GM19324 (cell line): ENCODE results near the gene MTG1.

Experiments used
- ATAC-seq: cut with Tn5 transposase; IDR thresholded peaks from one replicate; pipeline ENCODE4 v1.9.1; 2021; ENCODE audit warnings: mild to moderate bottlenecking, moderate library complexity; ENCODE audit not compliant: unreplicated experiment, low FRiP score

MTG1 gene, protein sequence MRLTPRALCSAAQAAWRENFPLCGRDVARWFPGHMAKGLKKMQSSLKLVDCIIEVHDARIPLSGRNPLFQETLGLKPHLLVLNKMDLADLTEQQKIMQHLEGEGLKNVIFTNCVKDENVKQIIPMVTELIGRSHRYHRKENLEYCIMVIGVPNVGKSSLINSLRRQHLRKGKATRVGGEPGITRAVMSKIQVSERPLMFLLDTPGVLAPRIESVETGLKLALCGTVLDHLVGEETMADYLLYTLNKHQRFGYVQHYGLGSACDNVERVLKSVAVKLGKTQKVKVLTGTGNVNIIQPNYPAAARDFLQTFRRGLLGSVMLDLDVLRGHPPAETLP

DNA sequence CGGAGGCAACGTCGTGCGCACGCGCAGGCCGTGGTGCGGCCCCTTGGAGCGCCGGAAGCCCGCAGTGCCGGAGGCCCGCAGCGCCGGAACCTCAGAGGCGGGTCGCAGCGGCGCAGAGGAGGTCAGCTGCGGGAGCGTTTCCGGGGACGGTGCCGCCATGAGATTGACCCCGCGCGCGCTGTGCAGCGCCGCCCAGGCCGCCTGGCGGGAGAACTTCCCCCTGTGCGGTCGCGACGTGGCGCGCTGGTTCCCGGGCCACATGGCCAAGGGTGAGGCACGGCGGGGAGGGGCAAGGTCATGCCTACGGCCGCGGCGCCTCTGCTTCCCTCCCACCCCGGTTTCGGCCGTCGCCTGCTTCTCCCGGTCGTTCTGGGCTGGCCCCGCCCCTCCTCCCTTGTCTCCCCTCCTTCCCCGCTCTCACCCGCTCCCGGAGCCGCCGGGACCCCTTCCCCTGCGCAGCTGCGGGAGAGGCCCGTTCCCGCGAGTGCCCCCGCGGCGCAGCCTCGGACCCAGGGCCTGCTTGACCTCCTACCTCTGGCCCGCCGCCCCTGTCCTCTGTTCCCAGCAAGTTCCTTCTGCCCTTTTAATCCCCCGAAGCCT is at the start of gene MTG1:
Gene MTG1 (plus strand): TSS at position 94 of the 600 bp plus-strand sequence. CDS start 64 bp downstream, at position 158.
- peak; percentile 80 for ATAC-seq

DNA sequence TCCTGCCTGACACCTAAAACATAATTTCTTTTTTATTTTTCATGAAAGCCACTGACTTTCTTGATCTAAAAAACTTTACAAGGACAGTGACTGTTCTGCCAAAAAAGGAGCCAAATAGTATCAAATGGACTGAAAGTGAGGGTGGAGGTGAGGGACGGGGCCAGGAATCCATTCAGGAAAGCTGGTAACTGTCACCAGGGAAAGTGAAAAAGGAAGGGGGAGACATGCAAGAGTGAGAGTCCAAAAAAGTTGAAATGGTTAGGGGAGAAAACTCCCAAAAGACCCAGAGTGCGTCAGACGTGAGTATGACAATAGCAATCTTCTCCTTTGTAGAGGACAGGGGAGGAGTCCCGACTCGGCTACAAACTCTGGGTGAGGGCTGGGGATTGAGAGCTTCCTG is 49.7 kb upstream of the MTG1 start:
- ATAC-seq = no peak

- no peak for ATAC-seq
Measured at GRCh38 chr10:133346413-133346812, 47.5 kb upstream of the MTG1 start.

DNA sequence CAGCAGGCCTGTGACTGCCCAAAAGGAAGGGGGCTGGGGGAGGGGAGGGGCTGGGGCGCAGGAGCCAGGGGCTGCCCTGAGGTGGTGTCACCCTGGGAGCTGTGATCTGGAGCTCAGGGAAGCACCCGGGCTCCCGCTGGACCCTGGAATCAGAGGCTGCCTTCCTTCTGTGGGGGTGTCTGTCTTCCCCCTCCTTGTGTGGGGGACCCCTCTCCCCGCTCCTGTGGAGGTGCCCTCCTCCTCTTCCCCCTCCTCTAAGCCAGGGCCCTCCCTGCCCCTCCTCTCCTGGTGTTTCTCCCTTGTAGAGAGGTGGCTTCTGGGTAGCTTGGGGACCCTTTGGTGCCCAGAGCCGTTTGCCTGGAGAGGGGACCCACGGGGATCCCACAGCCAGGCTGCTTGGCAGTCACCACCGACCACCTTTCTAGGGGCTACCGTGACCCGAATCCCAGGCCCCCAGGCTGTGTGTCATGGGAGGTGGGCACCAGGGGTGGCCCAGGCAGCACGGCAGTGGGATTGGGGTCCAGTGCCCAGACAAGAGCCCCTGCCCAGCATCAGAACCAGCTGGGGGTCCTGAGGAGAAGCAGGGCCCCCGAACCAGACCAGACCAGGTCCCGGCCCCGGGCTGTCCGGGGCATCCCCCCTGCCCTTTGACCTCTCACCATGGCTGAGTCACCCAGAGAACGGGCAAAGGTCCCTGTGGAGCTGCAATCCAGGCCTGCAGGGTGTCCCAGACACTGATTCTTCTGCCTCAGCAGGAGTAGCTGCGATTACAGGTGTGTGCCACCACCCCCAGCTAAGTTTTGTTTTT is 46.0 kb upstream of the MTG1 start:
- ATAC-seq = no peak

DNA sequence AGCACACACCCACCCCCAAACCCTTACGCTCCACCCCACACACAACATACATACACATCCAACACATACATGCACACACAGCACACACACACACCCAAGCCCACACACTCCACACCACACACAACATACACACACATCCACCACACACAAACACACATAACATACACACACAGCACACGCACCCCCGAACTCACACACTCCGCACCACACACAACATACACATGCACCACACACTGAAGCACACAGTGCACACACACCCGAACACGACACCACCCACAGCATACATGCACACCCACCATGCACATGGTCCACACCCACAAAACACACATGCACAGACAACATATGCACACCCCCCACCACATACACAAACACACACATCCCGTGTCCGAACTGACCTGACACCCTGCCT is 44.8 kb upstream of the MTG1 start:
- ATAC-seq = no peak

DNA sequence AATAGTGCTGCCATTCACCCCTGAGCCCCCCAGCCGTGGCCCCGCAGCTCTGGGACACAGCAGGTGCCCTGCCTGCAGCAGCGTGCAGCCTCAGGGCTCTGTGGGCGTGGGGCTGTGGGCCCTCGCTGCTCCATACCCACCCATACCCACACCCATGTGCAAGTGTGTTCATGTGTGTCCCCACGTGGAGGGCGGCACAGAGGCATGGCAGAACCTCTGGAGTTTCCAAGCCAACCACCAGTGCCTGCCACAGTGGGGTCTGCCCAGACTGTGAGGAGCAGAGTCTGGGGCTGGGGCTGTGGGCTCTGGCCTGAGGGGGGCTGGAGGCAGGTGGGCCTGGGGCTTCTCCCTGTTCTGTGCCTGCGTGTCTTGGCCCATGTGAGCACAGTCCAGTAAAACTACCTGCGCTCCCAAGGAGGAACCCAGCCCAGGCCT is 44.4 kb upstream of the MTG1 start:
- ATAC-seq = no peak

GRCh38 chr10:133350283-133350949 is 43.5 kb upstream of the MTG1 start:
- ATAC-seq = no peak

GRCh38 chr10:133350950-133351329 is 43.0 kb upstream of the MTG1 start:
- no peak for ATAC-seq

GRCh38 chr10:133351408-133352318 is 42.3 kb upstream of the MTG1 start:
- ATAC-seq = no peak

DNA sequence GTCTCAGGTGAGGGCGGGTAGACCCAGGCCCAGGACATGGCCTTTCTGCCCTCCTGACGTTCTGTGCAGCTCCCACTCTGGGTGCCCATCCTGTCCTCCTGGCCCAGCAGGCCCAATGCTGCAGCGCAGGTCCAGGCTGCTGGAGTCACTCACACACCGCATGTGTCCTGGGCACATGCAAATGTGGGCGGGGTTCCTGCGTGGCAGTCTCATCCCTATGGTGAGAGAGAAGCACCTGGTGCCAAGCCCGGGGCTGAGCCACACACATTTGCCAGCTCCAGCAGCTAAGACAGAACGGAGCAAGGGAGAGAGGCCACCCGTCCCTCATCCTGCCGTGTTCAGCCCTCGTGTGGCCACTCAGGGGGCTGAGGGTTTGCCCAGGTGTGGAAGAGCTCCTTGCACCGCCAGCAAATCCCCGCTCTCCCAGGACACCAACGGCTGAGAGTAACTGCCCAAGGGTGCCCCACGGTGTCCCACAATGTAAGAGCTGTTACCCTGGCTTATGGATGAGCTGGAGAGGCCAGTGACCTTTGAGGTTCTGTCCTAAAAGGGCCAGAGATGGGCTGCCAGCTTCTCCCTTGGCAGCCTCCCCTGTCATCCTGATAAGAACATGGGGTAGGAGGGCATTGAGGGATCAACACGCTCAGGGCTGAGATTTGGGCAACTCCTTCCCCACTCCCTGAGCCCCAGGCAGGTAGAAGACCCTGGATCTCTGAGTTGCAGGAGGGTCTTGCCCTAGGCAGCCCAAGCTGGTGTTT is 40.6 kb upstream of the MTG1 start:
- ATAC-seq = no peak

DNA sequence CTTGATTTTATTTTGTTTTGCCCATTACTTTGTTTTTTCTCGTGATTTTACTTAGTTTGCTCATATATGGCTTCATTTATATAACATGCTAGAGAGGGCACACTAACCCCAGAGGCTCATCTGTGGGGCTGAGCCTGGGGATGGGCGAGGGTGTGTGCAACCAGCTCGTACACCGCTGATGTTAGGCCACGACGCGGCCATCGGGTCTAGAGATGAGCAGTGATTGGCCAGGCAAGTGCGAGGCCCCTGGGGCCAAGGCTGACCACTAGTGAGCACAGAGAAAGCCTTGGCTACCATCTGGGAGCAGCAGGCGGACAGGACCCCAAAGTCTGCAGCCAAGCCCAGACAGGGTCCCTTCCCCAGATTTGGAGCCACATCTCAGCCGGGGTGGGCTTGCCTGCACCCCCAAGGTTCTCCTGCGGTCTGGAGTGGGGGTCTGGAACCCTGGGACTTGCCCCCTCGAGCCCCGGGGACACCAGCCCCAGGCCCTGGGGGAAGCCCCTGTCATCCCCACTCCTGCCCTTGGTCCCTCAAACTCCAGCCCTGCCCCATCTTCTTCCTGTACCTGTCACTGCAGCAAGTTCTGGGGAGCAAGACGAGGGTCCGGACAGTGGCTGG is 39.9 kb upstream of the MTG1 start:
- no peak for ATAC-seq

DNA sequence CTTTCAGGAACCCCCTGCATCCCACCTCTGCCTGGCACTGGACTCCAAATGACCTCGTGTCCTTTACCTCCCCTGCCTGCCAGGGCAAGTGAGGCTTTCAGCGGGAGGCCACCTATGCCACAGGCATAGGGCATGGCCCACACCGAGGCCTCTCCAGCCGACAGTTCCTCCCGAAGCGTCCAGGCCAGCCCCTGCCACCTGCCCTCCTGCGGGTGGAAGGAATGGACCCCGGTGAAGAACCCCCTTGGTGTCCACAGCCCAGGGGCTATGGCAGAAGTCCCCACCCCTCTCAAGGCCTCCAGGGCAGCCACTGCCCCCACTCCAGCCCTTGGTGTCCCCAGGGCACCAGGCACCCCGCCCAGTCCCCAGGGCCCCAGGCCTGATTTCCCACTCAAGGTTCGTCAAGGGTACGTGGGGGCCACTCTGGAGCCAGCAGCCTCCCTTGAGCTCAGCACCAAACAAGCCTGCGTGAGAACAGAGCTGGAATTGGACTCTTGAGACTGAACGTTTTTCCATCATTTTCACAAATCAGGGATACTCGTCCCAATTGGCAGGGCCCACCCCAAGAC is 39.2 kb upstream of the MTG1 start:
- no peak for ATAC-seq

- no peak for ATAC-seq
Measured at GRCh38 chr10:133355266-133355665, 38.7 kb upstream of the MTG1 start.

DNA sequence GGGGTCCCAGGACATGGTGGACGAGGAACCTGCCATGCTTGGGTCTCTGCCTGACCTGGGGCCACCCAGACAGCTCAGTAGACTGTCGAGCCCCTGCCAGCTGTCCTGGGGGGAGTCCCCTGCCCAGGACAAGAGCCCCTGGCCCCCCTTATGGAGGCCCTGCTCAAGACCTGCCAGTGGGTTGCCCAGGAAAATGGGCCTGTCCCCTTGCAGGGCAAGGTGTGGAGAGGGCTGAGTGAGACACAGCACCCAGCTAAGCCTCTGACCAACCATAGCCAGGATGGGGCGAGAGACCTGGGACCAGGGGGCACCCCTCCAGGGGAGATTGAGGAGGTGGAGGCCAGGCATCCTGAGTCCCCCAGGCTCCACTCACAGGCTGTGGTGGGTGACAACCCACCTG is 38.0 kb upstream of the MTG1 start:
- ATAC-seq = no peak

- ATAC-seq = no peak
Measured at GRCh38 chr10:133356549-133357284, 37.2 kb upstream of the MTG1 start.

GRCh38 chr10:133357285-133358161 is 36.4 kb upstream of the MTG1 start, which contains the start of gene FUOM:
TSS of gene FUOM (minus strand) at chr10:133358019. CDS start at chr10:133358007, 12 bp downstream.
- peak; percentile 68 for ATAC-seq
